IPS-18c (cell line): ENCODE results near the gene ZNF619.
"Not testable (repeated sequence)": the region's sequence is repeated elsewhere in the genome, so short reads cannot be mapped to it uniquely, and the experiment has no call there.

Source experiments
- H3K4me3 ChIP-seq: 2 replicates; pipeline ENCODE4 v1.7.0; 2013; ENCODE audit warnings: low read depth, mild to moderate bottlenecking, low read length, moderate library complexity; ENCODE audit not compliant: insufficient read depth
- H3K9me3 ChIP-seq: one replicate; pipeline ENCODE4 v1.6.1; 2013; ENCODE audit warnings: mild to moderate bottlenecking, low read length, moderate library complexity; ENCODE audit not compliant: control insufficient read depth, insufficient read depth

Gene ZNF619

DNA sequence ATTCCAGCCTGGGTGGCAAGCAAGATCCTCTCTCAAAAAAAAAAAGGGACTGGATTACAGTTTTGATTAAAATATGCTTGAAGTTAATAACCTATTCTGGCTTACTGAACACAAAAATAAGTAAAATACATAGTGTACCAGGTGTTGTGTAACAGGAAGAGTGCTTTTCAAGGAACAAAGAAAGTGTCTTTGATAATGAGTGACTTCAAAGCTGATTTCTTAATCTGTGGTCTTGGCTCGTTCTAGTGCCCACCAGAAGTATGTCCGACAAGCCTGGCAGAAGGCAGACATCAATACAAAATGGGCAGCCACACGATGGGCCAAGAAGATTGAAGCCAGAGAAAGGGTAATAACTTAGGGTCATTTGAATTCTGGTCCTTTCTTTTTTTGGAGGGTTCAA is 15.8 kb upstream of the ZNF619 start:
- Histone ChIP-seq H3K9me3 (no peaks in the 10 kb centered on the region), H3K4me3 (no peak overlapping the region)

DNA sequence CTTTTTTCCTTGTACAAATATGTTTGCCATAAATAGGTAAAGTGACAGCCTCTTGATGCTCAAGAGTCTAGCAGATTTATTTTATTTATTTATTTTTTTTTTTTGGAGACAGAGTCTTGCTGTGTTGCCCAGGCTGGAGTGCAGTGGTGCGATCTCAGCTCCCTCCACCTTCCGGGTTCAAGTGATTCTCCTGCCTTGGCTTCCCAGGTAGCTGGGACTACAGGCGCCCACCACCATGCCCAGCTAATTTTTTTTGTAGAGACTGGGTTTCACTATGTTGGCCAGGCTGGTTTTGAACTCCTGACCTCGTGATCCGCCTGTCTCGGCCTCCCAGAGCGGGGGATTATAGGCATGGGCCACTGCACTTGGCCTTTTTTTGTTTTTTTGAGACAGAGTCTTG is 14.1 kb upstream of the ZNF619 start:
- not testable (repeated sequence) for H3K4me3 ChIP-seq, H3K9me3 ChIP-seq

DNA sequence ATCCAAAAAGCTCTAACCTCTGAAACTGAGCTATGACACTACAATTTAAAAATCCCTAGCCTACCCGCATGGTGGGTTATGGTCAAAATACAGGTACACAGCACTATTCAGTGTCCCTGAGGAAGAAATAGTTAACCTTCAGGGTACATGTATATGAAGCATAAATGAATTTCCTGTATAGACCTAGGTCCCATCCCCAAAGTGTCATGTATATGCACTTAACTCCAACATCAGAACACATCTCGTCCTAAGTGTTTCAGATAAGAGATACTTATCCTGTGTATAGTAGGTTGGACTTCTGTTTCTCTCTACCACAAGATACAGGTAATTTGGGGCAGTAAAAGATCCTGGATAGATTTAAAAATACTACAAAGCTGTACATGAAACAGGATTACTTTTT is 13.3 kb upstream of the ZNF619 start:
- no peaks in the 10 kb centered on the region for H3K9me3 ChIP-seq
- H3K4me3 ChIP-seq = no peak overlapping the region

DNA sequence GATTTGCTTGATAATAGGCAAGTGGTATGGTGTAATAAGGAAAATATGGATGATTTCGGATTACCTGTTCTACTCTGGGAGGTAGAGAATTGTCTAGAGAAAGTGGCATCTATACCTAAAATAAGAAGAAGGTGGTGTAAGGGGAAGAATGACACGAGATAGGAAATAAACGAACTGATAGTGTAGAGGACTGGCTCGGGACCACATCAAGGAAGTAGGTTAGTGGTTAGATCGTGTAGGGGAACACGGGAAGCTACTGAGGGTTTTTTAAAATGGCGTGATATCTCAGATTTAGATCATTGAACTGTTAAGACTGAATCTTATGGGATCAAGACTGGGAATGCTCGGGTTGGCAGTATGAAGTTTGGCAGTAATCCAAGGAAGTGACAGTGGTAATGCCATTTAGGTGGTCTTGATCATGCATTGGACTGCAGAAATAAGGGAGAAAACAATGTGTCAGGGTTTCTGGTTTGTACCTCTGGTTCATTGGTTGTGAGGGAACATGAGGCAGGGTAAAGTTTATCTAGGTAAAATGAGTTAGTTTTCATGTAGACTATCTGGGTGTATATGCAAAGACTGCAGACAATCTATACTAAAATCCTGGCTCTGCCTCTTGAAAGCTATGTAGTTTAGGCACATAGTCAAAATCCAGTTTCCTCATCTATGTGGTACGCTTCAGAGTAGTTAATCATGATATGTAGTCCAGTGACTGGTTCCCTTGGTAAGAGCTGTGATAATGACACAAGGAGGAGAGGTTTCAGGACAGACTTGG is 12.4 kb upstream of the ZNF619 start:
- H3K9me3 ChIP-seq = no peaks in the 10 kb centered on the region
- no peak overlapping the region for H3K4me3 ChIP-seq

DNA sequence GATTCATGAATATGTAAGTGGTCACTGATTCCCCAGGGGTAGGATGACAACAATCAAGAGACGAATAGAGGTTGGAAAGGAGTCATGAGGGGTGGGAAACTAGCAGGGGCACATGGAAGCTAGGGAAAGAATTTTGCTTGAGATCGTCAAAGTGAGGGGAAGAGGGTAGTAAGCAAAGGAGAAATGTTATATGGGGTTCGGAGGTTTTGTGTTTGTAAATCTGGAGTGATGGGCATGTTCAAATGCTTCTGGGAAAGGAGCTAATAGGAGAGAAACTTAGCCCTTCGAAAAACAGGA is 11.9 kb upstream of the ZNF619 start:
- H3K9me3 ChIP-seq = no peaks in the 10 kb centered on the region
- no peak overlapping the region for H3K4me3 ChIP-seq

DNA sequence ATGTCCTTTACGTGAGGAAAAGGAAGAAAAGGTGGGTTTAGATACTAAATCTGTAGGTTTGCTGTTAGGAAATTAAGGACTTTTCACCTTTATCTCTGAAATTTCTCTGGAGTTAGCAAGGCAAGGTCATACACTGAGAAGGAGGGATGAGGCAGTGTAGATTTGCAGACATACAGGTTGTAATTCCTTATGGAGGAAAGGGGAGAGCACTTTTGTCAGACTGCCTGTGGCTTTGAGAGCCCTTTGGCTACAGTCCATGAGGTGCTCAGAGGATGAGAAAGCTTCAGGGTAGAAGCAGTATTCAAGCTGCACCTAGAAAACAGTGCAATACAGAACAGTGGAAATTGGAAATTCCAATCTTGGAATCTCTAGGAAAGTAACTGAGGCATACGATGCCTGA is 11.5 kb upstream of the ZNF619 start:
- H3K4me3 ChIP-seq = no peak overlapping the region
- H3K9me3 ChIP-seq = no peaks in the 10 kb centered on the region

DNA sequence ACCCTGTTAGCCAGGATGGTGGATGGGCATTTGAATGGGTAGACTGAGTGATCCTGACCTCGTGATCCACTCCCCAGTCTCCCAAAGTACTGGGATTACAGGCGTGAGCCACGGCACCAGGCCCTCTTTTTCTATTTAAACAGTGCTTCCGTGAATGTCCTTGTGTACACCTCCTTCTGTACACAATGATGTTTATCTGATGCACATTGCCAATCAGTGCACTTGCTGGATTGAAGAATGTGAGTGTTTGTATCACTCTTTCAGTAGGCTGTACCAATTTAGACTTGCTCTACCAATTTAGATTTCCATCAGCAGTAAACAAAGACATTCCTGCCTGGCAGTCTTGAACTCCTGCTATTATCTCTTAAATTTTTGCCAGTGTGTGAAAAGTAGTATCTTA is 8.9 kb upstream of the ZNF619 start:
- no peaks in the 10 kb centered on the region for H3K9me3 ChIP-seq
- no peak overlapping the region for H3K4me3 ChIP-seq

DNA sequence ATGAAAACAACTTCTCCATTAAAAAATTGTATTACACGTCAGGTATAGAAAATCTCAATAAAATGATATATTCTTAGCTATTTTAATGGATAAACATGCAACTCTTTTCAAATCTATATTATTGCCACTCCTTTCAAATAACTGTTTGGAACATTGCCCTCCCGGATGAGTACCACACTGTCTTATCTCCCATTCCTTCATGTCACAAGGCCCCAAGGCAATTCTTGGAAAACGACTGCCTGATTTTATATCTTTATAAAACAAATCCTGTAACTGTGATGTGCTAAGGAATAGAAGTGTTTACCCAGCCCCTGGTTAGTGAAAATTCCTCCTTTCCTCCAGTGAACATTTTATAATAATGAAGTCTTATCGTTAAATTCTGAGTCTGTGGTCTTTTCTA is 6.2 kb upstream of the ZNF619 start:
- no peaks in the 10 kb centered on the region for H3K9me3 ChIP-seq
- no peak overlapping the region for H3K4me3 ChIP-seq

DNA sequence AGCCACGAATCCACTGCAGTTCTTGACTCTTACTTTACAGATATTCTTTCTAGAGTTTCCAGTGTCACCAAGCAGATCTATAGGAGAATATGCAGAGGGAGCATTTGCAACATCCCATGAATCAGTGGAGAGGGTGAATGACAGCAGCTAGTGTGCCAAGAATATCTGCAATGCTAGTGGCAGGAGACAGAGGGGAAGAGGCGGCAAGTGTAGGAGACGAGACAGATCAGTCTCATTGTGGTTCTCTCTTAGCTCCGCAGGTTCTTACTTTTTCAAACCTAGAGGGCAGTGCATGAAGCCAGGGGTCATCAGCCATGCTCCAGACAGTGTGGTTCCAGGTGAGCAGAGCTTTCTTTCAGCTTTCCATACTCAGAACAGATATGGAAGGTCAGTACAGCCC is 744 bp downstream of the ZNF619 start:
- H3K9me3 ChIP-seq = no peaks in the 10 kb centered on the region
- H3K4me3 ChIP-seq = no peak overlapping the region

DNA sequence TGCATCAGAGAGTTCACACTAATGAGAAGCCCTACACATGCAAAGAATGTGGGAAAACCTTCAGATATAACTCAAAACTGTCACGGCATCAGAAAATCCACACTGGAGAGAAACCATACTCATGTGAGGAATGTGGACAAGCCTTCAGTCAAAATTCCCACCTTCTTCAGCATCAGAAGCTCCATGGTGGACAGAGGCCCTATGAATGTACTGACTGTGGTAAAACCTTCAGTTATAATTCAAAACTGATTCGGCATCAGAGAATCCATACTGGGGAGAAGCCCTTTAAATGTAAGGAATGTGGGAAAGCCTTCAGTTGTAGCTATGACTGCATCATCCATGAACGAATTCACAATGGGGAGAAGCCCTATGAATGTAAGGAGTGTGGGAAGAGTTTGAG is 10.2 kb downstream of the ZNF619 start:
- Histone ChIP-seq H3K4me3 (no peak overlapping the region), H3K9me3 (peaks cover 2% of the 10 kb centered on the region)

DNA sequence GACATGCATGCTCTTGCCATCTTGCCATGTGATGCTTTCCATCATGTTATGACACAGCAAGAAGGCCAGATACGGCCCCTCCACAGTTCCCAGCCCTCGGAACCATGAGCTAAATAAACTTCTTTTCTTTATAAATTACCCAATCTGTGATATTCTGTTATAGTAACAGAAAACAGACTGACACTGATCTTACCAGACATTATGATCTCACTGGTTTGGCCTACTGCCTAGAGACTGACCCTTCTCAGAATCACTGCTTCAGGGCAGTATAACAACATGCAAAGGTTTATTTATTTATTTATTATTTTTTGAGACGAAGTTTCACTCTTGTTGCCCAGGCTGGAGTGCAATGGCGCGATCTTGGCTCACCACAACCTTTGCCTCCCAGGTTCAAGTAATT is 14.0 kb downstream of the ZNF619 start:
- Histone ChIP-seq H3K4me3 (no peak overlapping the region), H3K9me3 (no peaks in the 10 kb centered on the region)

DNA sequence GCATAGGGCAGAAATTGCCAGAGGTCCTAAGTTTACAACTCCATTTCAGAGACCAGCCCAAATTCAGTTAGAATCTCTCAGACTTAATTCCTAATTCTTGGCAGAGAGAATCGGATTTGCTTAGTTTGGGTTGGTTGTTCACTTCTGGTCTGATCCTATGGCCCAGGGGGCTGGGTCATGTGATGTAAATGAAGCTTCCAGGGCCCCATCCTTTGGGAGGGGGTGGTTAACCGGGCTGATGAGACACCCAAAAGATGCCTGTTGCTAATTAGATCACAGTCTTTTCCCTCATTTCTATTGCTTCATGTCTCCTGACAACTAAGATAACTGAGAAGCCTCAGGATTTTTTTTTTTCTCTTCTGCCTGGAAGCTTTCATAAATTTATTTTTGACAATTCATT is 17.8 kb downstream of the ZNF619 start:
- Histone ChIP-seq H3K4me3 (no peak overlapping the region), H3K9me3 (no peaks in the 10 kb centered on the region)

DNA sequence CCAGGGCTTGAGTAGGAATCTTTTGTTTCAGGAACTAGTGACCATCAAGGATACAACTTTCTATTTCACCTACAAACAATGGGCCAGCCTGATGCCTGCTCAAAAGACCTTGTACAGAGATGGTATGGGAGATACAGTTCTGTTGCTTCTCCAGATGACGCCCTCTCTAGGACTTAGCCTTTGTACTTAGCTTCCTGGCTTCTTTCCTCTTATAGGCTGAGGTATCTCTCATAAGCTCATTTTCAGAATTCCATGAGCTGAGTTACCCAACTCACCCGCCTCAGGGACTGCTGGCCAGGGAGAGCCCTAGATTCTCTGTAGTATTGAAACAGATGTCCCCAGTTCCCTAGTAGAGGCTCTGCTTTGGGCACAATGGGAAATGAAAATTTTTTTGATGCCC is 20.4 kb downstream of the ZNF619 start:
- H3K4me3 ChIP-seq = no peak overlapping the region

DNA sequence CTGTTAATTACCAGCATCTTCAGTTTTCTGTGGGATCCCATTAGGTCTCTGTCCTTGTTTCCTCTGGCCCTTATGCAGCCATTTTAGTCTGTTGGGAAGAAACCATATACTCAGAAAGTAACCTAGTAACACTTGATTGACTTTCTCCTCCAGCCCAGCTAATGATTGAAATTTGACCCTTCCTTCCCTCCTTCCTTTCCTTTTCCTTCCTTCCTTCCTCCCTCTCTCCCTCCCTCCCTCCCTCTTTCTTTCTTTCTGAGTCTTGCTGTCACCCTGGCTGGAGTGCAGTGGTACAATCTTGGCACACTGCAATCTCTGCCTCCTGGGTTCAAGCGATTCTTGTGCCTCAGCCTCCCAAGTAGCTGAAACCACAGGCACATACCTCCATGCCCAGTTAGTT is 23.0 kb downstream of the ZNF619 start:
- H3K4me3 ChIP-seq = no peak overlapping the region
- no peaks in the 10 kb centered on the region for H3K9me3 ChIP-seq

More for the DNA sequence above, 20.4 kb downstream of the ZNF619 start:
- no peaks in the 10 kb centered on the region for H3K9me3 ChIP-seq

DNA sequence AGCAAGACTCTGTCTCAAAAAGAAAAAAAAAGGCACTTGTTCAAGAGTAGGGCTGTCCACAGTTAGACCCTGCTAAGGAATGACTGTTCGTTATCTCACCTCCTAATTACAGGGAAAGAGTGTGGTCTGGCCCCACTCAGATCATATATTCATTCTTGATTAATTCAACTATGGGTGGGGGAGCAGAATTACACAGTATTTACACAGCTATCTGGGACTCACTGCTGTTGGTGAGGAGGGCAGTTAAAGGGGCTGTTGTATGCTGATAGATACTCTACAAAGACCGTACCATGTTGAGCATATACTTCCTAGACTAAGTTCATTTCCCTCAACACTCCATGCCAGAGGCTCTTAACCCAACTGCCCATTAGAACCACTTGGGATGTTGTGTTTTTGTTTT is 25.1 kb downstream of the ZNF619 start:
- H3K4me3 ChIP-seq = no peak overlapping the region
- H3K9me3 ChIP-seq = no peaks in the 10 kb centered on the region

DNA sequence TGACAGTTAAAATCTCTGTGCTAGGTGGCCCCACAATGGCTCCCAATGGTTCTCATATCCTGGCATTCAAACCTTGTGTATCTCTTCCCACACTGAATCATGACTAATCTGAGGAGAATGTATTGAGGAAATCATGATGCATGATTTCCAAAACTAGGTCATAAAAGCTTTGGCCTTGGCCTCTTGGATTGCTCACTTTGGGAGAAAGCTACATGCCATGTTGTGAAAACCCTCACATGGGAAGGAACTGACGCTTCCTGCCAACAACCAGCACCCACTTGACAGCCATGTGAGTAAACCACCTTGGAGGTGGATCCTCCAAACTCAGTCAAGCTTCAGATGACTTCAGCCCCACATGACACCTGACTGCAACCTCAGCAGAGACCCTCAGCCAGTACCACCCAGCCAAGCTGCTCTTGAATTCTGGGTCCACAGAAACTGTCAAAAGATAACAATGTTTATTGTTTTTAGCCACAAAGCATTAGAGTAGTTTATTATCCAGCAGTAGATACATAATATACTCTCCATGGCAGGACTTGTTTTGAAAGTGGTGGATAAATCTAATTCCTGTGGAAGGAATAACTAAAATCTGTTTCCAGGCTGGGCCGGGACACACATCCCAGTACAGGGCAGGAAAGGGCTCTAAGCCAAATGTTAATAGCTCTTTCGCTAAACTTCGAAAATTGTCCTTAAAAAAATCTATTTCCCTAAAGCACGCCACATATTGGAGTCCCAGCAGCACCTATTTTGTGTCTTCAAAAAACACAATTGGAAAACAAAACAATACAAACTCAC is 27.9 kb downstream of the ZNF619 start:
- peak overlapping the region; percentile 92; the same call in 1 of the 2 replicates for H3K4me3 ChIP-seq

DNA sequence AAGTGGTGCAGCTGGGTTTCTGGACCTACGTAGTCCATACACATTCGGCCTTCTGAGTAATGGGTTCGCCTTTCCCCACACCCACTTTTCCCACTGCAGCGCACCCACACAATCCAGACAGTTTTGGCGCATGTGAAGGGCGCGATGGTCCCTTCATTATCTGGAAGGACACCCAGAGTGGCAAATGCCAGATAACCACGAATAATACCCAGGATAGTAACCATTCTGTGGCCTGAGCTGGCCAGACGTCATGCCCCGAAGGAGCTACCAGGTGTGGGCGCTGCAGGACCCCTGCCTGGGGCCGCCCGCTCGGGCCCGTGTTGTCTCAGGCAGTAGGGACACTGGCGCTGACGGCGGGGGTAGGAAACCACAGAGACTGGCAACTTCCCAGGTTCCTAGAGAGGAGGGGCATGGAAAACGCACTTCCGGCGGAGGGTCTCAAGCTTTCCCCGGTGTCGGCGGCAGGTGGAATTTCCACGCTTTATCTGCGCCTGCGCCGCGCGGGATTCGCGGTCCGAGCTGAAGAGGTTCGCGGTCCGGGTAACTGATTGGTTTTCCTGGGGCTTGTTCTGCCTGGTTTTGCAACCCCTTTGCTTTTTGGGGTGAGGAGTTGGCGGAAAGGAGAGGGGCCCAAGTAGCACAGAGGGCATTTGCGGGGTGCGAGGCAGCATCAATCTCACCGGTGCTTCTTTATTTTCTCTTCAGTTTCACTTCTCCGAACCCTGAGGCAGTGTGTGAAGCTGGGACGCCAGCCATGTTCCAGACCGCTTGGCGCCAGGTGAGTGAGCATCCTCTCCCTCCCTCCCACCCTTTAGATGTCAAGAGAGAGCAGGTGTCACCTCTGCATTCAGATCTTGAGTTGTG is 28.9 kb downstream of the ZNF619 start, which contains the start of gene ZNF620:
Gene ZNF620 (plus strand): TSS at position 441 of the 864 bp plus-strand sequence. CDS start 314 bp downstream, at position 755.
- H3K4me3 ChIP-seq = peak within 1 kb of the TSS; percentile 92

More for the DNA sequence above, 27.9 kb downstream of the ZNF619 start:
- no peaks in the 10 kb centered on the region for H3K9me3 ChIP-seq

More for the DNA sequence above, 28.9 kb downstream of the ZNF619 start, which contains the start of gene ZNF620:
- H3K9me3 ChIP-seq = no peaks in the 10 kb centered on the region
